Fibroblast of the aortic adventitia (primary cell): ENCODE data around the gene BRD3. TPM values are rescaled to one million over a fixed set of nuclear protein-coding genes. Genes with fewer than 3 reads are reported as not detected.

Experiments
- DNase-seq: peaks from one replicate; pipeline ENCODE4 v3.0.0-alpha.2; 2010; ENCODE audit warnings: low read depth
- H3K4me3 ChIP-seq: 2 replicates; pipeline ENCODE4 v1.5.1; 2011; ENCODE audit warnings: low read depth, mild to moderate bottlenecking, control low read depth, low read length, moderate library complexity
- CTCF ChIP-seq: IDR thresholded peaks from 2 replicates; pipeline ENCODE4 v1.5.1; 2011; ENCODE audit warnings: mild to moderate bottlenecking, low read length, control low read depth, inconsistent platforms; ENCODE audit not compliant: insufficient read depth
- total RNA-seq: library from RNA; depleted of rRNA; stranded (reverse); fragments of >200 nt; gene quantifications from 2 replicates; pipeline ENCODE4 v1.2.3, GENCODE V29; 2012; ENCODE audit warnings: low replicate concordance

Gene BRD3
- total RNA-seq, 1 donor: 7.4 TPM

GRCh38 chr9:133987446-133987788 is 80.4 kb downstream of the BRD3 start:
- no peak for TF ChIP-seq CTCF
- no peak overlapping the region for H3K4me3 ChIP-seq
- DNase-seq: no peak

GRCh38 chr9:133986774-133987445 is 80.9 kb downstream of the BRD3 start:
- no peak for DNase-seq
- no peak overlapping the region for H3K4me3 ChIP-seq
- TF ChIP-seq CTCF: no peak

GRCh38 chr9:133986061-133986460 is 81.8 kb downstream of the BRD3 start:
- H3K4me3 ChIP-seq: no peak overlapping the region
- no peak for TF ChIP-seq CTCF
- DNase-seq: no peak

GRCh38 chr9:133982971-133983720 is 84.7 kb downstream of the BRD3 start:
- no peak for TF ChIP-seq CTCF
- no peak overlapping the region for H3K4me3 ChIP-seq
- DNase-seq: no peak

- no peak for DNase-seq
- TF ChIP-seq CTCF: no peak
- no peak overlapping the region for H3K4me3 ChIP-seq
These were observed 85.7 kb downstream of the BRD3 start for GRCh38 chr9:133981958-133982681.

- no peak overlapping the region for H3K4me3 ChIP-seq
- TF ChIP-seq CTCF: no peak
- DNase-seq: no peak
These were observed 86.3 kb downstream of the BRD3 start for GRCh38 chr9:133981589-133981957.
